ENCODE data around the gene ZNF202.

The ZNF202 gene

DNA sequence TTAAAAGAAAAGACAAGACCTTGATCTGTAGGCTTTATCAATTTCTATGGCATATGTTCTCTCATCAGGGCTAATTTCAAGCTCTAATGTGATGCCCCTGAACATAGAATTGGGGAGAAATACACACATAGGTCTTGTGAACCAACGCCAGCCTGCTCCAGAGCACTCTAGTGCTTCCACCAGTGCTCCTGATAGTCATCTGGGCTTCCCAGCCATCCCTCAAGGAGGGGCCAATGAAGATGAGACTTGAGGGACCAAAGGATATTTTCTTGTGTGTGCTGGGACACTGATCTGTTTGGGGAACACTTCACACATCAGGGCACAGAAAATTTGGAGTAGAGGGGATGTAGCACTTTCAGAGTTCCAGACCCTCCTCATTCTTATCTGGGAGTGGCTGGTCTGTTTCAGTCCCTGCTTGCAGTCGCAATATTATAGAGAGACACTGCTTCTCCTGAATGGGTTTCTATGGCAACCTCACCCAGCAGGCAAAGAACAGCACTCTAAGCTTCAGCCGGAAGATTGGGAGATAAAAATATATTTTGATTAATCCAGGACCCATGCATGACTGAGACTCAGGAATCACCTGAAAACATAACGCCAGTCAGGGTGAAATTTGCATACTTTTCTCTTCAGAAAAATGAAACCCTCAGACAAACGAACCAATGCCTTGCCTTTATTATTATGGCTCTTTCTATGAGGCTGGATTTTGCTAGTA is 58.6 kb downstream of the ZNF202 start:
- TF ChIP-seq CTCF (conservative IDR thresholded peaks at IDR 0.05) = no peak
- H3K27ac ChIP-seq = no peak overlapping the region

- no peak for TF ChIP-seq CTCF (conservative IDR thresholded peaks at IDR 0.05)
- H3K27ac ChIP-seq = no peak overlapping the region
Measured at GRCh38 chr11:123681030-123681429, 60.4 kb downstream of the ZNF202 start.

- TF ChIP-seq CTCF (conservative IDR thresholded peaks at IDR 0.05) = no peak
- no peak overlapping the region for H3K27ac ChIP-seq
Measured at GRCh38 chr11:123678246-123678645, 63.2 kb downstream of the ZNF202 start.

- H3K27ac ChIP-seq = no peak overlapping the region
- TF ChIP-seq CTCF (conservative IDR thresholded peaks at IDR 0.05) = no peak
Measured at GRCh38 chr11:123677510-123677909, 64.0 kb downstream of the ZNF202 start.

- no peak for TF ChIP-seq CTCF (conservative IDR thresholded peaks at IDR 0.05)
- H3K27ac ChIP-seq = no peak overlapping the region
Measured at GRCh38 chr11:123674297-123674696, 67.2 kb downstream of the ZNF202 start.

Data from VCaP (cell line).